Eye (tissue), 1 donor: Measurements from ENCODE around the gene DSG4.
"Not testable (repeated sequence)": the region's sequence is repeated elsewhere in the genome, so short reads cannot be mapped to it uniquely, and the experiment has no call there.

Experiments
- DNase-seq: peaks from one replicate; pipeline ENCODE4 v3.0.0-alpha.2; 2015

The DSG4 gene

GRCh38 chr18:31376477-31376876, at the start of gene DSG4:
Gene DSG4, plus strand, starts transcription at chr18:31376777. Its CDS starts 135 bp downstream, at chr18:31376912.
- no peak for DNase-seq

GRCh38 chr18:31329787-31330438, 46.7 kb upstream of the DSG4 start:
- DNase-seq, result no peak

- no peak for DNase-seq
Measured at GRCh38 chr18:31343454-31343853, 33.1 kb upstream of the DSG4 start.

GRCh38 chr18:31353336-31353735, 23.2 kb upstream of the DSG4 start:
- not testable (repeated sequence) for DNase-seq

DNA sequence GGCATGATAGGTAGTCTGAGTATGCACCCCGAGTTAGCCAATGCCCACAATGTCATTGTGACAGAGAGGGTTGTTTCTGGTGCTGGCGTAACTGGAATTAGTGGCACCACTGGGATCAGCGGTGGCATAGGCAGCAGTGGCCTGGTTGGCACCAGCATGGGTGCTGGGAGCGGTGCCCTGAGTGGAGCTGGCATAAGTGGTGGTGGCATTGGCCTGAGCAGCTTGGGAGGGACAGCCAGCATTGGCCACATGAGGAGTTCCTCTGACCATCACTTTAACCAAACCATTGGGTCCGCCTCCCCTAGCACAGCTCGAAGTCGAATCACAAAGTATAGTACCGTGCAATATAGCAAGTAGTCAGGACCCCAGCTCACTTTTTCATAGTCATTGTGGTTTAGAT, 21.6 kb upstream of the DSG4 start:
- no peak for DNase-seq

DNA sequence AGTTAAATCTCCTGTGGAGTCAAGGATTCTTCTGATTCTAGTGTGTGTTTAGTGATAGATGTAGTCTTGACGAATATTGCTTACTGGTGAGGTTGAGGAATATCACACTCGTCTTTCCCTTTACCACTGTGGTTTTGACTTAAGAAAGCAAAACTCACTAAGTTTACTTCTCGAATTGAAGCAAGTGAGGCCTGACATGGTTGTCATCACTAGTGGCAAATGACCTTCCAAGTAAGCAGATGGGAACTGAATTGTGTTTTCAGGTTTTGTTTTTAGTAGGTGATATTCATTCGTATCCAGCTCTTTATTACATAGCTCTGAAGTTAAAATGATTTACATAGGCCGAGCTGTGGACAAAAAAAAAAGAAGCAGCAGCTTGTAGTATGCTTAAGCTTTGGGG, 20.6 kb upstream of the DSG4 start:
- no peak for DNase-seq

- DNase-seq, result no peak
Measured at GRCh38 chr18:31364190-31364589, 12.4 kb upstream of the DSG4 start.

DNA sequence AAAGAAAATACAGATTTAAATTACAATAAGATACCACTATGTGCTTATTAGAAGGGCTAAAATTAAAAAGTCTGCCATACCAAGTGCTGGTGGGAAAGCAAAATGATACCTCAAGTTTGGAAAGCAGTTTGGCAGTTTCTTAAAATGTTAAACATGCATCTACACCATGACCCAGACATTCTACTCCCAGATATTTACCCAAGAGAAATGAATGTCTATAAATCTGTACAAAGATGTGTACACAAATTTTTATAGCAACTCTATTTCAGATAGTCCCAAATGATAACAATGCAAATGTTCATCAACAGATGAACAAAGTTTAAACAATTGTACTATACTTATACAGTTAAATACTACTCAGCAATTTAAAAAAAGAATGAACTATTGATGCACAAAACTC, 7.1 kb upstream of the DSG4 start:
- no peak for DNase-seq

DNA sequence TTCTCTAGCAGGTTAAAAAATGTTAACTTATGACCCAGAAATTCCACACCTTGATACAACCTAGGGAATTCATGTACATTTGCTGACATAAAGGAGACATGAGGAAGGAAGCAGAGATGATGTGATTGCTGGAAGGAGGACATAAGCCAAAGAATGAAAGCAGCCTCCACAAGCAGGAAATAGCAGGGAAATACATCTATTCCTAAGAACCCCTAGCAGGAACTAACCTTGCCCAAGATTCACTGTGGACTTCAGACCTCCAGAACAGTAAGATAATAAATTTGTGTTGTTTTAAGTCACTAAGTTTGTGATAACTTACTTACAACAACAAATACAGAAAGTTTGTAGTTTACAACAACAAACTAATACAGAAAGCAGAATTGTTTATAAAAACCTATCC, 4.6 kb upstream of the DSG4 start:
- no peak for DNase-seq

DNA sequence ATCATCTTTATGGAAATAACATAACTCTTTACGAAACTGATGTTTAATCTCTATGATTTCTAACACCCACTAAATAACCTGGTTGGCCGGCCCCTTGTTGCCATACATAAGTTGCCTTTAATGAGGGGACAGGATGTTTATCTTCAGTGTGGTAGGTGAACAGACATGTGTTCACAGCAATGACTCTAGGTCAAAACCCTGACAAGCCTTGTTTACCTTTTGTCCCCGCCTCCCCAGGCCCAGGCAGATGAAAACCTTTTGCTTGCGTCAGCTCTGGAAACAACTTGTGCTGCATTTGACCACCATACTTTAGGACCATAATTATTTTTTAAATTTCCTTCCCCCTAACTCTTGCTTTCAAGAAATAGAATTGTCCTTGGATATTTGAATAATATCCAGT, 2.9 kb upstream of the DSG4 start:
- no peak for DNase-seq

DNA sequence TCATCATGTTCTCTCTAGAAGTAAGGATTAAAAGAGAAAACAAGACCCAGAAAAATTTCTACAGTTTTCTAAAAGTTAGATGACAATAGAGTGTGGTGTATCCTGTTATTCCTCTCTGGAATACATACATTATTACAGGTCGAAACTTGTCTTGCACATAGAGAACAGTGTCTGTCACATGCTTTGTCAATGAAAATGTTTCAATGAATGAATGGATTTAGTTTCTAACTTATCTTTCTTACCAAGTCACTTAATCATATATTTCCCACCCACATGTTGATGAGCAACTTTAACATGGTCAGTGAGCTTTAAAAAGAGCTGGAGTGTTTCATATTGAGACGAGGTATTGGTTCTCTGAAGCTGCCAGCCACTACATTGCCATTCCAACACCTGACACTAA, 4.3 kb downstream of the DSG4 start:
- no peak for DNase-seq

GRCh38 chr18:31382107-31382506, 5.5 kb downstream of the DSG4 start:
- no peak for DNase-seq

GRCh38 chr18:31386741-31387140, 10.2 kb downstream of the DSG4 start:
- DNase-seq, result peak; percentile 79

DNA sequence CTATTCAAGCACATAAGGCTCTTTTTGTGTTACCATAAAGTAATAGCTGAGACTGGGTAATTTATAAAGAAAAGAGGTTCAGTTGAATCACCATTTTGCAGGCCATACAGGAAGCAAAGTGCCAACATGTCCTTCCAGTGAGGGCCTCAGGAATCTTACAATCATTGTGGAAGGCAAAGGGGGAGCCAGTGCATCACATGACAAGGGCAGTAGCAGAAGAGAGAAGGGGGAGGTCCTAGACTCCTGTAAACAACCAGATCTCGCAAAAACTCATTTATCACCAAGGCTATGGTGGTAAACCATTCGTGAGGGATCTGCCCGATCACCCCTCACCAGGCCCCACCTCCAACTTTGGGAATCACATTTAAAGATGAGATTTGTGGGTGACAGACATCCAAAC, 16.7 kb downstream of the DSG4 start:
- no peak for DNase-seq

DNA sequence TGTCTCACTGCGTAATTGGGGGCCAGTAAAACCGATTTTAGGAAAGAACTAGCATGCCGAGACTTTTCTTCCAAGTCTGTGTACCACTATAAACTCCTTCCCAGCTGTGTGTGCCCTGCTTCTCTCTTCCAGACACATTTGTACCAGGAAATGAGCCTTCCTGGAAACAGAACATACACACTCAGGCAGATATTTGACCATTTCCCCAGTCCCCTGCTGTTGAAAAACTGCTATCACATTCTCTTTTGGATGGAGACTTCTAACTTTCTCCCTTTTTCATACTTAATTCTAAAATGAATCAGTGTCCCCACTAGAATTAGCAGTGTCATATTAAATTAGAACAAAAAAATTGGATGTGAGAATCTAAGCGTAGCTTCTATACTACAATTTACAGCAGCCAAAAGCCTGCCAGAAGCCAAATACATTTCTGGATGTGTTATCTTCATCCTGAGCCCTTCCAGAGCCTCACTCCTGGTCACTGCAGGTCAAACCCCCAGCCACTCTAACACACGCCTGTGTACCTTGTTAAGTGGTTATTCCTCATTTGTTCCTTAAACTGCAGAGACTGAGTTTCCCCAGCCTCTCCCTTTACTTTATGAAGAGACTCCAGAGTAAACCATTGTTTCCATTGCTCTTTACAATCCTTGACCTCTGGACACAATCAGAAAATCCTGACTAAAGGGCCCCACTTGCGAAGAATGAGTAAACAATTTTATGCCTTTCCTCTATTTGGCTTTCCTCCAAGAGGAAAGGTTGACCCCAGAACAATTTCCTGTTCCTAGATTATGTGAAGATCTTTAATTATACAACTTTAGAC, 20.4 kb downstream of the DSG4 start:
- DNase-seq, result no peak

GRCh38 chr18:31398191-31398590, 21.6 kb downstream of the DSG4 start:
- DNase-seq, result no peak

GRCh38 chr18:31399306-31400032, 22.9 kb downstream of the DSG4 start:
- no peak for DNase-seq

DNA sequence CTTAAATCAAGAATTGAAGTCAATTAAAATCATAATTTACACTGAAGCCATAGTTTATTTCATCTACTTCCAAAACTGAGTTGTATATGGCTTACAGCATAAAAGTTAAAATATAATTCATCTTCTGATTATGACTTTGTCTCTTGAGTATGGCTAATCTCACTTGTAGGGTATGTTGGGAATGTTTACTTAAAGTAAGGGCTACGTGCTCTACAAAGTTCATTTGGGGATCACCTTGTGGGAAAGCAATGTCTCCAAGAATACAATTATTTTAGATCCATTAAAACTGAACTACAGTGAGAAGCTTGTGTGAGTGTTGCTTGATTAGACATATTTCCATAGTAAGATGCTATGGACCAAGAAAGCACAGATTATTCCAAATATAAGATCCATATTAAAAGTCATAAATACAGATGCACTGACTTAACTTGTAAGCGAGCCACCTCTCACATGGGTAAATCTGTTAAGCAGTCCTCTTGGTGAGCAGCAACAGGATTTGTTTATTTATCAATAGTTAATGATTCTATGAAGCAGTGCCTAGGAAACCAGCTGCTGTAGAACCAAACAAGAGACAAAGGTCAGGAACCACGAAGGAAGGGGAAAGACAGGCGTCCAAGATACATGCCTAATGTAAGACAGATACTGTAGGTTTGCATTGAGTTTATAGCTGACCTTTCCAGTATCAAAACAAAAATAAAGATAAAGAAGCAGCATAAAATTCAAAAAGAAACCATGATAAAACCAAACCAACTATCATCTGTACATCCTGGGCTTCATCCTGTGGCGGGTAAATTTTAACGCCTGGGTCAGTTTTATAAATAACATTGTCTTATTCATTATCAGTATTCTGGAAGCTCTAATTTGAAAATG, 24.8 kb downstream of the DSG4 start:
- no peak for DNase-seq

GRCh38 chr18:31402026-31402373, 25.4 kb downstream of the DSG4 start:
- no peak for DNase-seq

GRCh38 chr18:31403409-31403808, 26.8 kb downstream of the DSG4 start:
- no peak for DNase-seq

- DNase-seq, result no peak
Measured at GRCh38 chr18:31407649-31408048, 31.1 kb downstream of the DSG4 start.

GRCh38 chr18:31409276-31409675, 32.7 kb downstream of the DSG4 start:
- DNase-seq, result no peak
